GM13977 (cell line): Measurements from ENCODE around the gene NUP214.

Experiments
- DNase-seq: peaks from one replicate; pipeline ENCODE4 v3.0.0; 2012; ENCODE audit warnings: low spot score
- in situ Hi-C: fragments of 300-500 bp; cut with MboI; formaldehyde crosslinking; loops from one replicate; pipeline ENCODE4 v1.12.0; 2022; ENCODE audit warnings: low sequenced_read_pairs, low pct_unique_long_range_greater_than_20kb, mixed read lengths, inconsistent platforms; ENCODE audit not compliant: unreplicated experiment
- TF ChIP-seq, protein P1 (sequence below): IDR thresholded peaks from 2 replicates; pipeline ENCODE4 v1.5.1; 2012; ENCODE audit warnings: mild to moderate bottlenecking, control low read depth; ENCODE audit not compliant: insufficient read depth; ENCODE audit errors: extremely low read depth, missing control alignments

Gene NUP214

DNA sequence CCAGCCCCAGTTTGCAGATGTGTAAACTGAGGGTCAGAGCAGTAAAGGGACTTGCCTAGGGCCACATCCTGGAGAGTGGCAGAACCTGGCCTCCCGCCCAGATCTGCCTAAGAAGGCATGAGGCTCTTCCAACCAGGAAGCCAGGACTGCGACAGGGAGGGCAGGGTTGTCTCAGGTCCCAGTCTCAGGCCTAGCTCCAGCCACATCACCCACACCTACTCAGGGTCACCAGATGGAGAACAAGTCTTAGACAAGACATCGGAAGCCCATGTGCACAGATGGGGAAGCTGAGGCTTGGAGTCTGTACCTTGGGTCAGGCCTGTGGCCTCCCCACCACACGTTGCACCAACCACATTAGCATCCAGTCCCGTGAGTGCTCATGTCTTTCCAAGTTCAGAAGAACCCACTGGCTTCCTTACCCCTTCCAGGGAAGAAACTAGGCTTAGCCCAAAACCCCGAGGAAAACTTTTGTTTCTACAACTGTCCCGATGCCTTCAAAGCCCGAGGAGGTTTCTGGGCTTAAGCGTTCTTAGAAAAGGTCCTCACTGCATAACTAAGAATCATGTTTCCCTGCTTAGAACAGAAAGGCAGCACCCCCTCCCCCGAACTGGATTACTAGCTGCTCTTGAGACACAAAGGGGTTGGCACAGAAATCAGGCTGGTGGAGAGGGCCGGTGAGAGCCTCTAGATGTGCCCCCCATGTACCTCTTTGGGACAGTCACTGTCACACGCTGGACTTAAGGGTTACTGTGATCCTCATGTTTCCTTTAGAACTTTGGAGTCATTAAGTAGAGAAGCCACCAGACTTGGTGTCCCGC lies 148.7 kb downstream of the NUP214 start:
- TF ChIP-seq, protein P1, sequence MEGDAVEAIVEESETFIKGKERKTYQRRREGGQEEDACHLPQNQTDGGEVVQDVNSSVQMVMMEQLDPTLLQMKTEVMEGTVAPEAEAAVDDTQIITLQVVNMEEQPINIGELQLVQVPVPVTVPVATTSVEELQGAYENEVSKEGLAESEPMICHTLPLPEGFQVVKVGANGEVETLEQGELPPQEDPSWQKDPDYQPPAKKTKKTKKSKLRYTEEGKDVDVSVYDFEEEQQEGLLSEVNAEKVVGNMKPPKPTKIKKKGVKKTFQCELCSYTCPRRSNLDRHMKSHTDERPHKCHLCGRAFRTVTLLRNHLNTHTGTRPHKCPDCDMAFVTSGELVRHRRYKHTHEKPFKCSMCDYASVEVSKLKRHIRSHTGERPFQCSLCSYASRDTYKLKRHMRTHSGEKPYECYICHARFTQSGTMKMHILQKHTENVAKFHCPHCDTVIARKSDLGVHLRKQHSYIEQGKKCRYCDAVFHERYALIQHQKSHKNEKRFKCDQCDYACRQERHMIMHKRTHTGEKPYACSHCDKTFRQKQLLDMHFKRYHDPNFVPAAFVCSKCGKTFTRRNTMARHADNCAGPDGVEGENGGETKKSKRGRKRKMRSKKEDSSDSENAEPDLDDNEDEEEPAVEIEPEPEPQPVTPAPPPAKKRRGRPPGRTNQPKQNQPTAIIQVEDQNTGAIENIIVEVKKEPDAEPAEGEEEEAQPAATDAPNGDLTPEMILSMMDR = no peak
- in situ Hi-C loops = no loop called here
- DNase-seq = no peak

DNA sequence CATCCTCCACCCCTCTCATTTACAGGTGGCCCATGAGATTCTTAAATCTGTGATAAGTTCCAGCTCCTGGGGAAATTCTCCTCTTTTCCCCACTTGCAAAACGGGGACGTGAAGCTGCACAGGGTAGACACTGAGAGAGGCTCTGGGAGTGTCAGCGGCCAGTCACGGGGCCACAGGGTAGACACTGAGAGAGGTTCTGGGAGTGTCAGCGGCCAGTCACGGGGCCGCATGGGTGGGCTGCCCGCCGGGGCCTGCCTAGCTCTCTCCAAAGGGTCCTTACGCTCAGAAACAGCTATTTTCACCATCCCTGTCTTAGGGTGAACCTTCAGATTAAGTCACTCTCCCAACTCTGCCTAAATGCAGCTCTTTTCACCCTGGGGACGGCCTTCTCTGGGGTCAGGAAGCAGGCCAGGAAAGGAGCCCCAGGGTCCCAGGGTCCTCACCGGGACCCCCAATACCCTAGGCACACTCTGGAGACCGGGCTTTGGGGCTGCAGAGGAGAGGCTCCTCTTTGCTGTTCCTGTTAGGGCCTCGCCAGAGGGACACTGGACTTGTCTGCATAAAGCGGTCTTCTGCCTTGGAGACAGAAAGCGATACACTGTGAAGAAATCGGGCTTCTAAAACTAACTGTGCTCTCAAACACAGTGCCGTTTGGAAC lies 149.4 kb downstream of the NUP214 start:
- in situ Hi-C loops = no loop called here

GRCh38 chr9:131275332-131276093 lies 150.1 kb downstream of the NUP214 start:
- TF ChIP-seq, protein P1 = peak; percentile 53
- in situ Hi-C loops = no loop called here
- DNase-seq = peak; percentile 66

More for the DNA sequence above, 149.4 kb downstream of the NUP214 start:
- DNase-seq = peak; percentile 56
- TF ChIP-seq, protein P1 = no peak

DNA sequence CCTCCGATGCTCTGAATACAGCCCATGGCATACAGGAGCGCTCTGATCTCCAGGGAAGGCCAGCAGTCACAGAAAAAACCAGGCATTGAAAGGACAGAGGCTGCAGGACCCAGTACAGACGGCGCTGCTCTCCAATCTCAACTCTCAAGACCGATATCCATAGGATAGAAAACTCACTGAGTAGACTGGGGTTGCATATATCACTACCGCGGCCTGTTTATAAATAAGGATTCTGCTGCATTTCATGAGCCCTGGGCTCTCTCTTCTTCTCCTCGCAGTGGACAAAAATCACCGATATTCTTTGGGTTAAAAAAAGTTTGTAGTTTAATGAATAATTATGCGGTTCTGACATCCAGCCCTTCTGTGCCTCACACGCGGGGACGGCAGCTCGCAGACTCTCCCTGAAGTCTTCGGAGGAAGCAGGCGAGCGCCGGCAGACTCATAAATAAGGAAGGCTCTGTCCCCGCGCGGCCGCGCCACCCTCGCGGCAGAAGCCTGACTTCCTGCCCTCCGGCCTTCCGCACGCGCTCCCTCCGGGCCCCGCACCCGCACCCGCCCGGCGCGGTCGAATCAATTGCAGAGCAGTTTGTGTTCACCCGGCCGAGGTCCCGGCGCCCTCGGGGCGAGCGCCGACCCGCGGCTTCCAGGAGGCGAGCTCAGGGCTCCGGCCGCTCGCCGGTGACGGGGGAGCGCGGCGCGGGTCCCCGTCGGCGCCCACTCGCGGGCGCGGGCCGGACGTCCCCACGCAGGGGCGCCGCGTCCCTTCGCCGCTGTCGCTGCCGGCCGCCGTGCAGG lies 150.9 kb downstream of the NUP214 start, which contains the start of gene FAM78A:
TSS of gene FAM78A (minus strand) at position 417 of the 795 bp plus-strand sequence. CDS start at position 86, 331 bp downstream.
- in situ Hi-C loops = no loop called here
- TF ChIP-seq, protein P1 = peak; percentile 28
- DNase-seq = peak; percentile 75

DNA sequence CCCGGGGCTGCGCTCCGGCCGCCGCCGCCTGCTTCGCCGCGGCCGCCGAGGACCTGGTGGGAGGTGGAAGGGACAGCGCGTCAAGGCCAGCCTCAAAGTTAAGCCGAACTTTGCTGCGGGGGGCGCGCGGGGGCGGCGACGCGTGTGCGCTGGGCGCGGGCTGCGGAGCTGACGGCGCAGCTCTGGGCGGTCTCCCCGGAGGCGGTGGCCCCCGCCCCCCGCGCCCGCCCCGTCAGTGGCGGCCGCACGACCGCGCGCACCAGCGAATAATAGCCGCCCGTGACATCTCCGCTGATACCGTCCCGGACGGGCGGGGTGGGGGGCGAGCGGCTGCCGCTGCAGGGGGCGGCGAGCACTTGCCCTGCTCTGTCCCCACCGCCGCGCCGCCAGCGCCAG lies 151.5 kb downstream of the NUP214 start:
- in situ Hi-C loops = no loop called here
- peak; percentile 72 for DNase-seq

More for the DNA sequence above, 151.5 kb downstream of the NUP214 start:
- TF ChIP-seq, protein P1 = no peak
